GM12878 (cell line): ENCODE measurements around the gene TACC3. TPM values are rescaled to one million over a fixed set of nuclear protein-coding genes. Genes with fewer than 3 reads are reported as not detected.

Source experiments
- ATAC-seq: fragments of 200-7000 bp; cut with Tn5 transposase; 3 replicates; pipeline ENCODE4 v1.9.1; 2020; ENCODE audit warnings: mild to moderate bottlenecking, moderate library complexity
- BruUV-seq: library from RNA; stranded (reverse); fragments of 400-500 nt; replicated peaks from 2 replicates; lab custom pipeline; 2021; lab: Mats Ljungman, UMichigan
- CTCF ChIA-PET: fragments of 300-600 bp; sonication (Branson Sonifier 250); formaldehyde crosslinking; extraction: SDS; loops from one replicate; lab custom pipeline; 2021; ENCODE audit warnings: inconsistent platforms; lab: Yijun Ruan, JAX
- POLR2A ChIA-PET: fragments of 350-600 bp; formaldehyde crosslinking; extraction: SDS; loops from one replicate; lab custom pipeline; 2021; ENCODE audit warnings: inconsistent platforms; lab: Charles Lee
- RAD21 ChIA-PET: fragments of 300-600 bp; sonication (Branson Sonifier 250); formaldehyde crosslinking; loops from one replicate; lab custom pipeline; 2023; ENCODE audit warnings: antibody characterized with exemption; ENCODE audit not compliant: unreplicated experiment; lab: Charles Lee
- SMC1A ChIA-PET: fragments of 300-600 bp; sonication (Branson Sonifier 250); formaldehyde crosslinking; loops from one replicate; lab custom pipeline; 2023; ENCODE audit not compliant: unreplicated experiment, uncharacterized antibody; lab: Charles Lee
- DNase-seq: peaks from one replicate; pipeline ENCODE4 v3.0.0-alpha.2; 2011; ENCODE audit warnings: low read depth, low spot score
- FAIRE-seq: peaks from 3 replicates; lab custom pipeline; 2011; peaks lifted over from hg19 to GRCh38; lab: Jason Lieb, UNC
- H2AFZ ChIP-seq: 2 replicates; pipeline ENCODE4 v1.6.0; 2011; ENCODE audit warnings: low read depth, low read length, control low read depth; ENCODE audit not compliant: control insufficient read depth
- H3K27ac ChIP-seq: 2 replicates; pipeline ENCODE4 v1.5.1; 2011; ENCODE audit warnings: control low read depth; ENCODE audit not compliant: control insufficient read depth, insufficient read depth
- H3K27me3 ChIP-seq, 2 experiments: replicated peaks in 1 of 2; 2 replicates each; pipeline versions ENCODE4 v1.6.0 to v1.6.1; 2011; ENCODE audit warnings: low read length in 1 of 2; ENCODE audit not compliant: control insufficient read depth in 2 of 2, insufficient read depth in 2 of 2
- H3K36me3 ChIP-seq, 2 experiments: 2 replicates each; pipeline ENCODE4 v1.5.1; 2011; ENCODE audit warnings: low read length in 1 of 2; ENCODE audit not compliant: control insufficient read depth in 2 of 2, insufficient read depth in 2 of 2
- H3K4me1 ChIP-seq: 2 replicates; pipeline ENCODE4 v1.6.1; 2011; ENCODE audit warnings: mild to moderate bottlenecking, low read length, moderate library complexity, mixed read lengths; ENCODE audit not compliant: control insufficient read depth, insufficient read depth
- H3K4me2 ChIP-seq: 2 replicates; pipeline ENCODE4 v1.6.0; 2011; ENCODE audit warnings: control low read depth; ENCODE audit not compliant: control insufficient read depth, insufficient read depth
- H3K4me3 ChIP-seq: fragments of 200-600 bp; sonication (generic); 2 replicates; pipeline ENCODE4 v1.5.1; 2016
- H3K79me2 ChIP-seq: 2 replicates; pipeline ENCODE4 v1.6.0; 2011; ENCODE audit warnings: low read length; ENCODE audit not compliant: control insufficient read depth, insufficient read depth
- H3K9ac ChIP-seq: 2 replicates; pipeline ENCODE4 v1.8.0; 2011; ENCODE audit warnings: low read length, control low read depth, mixed read lengths; ENCODE audit not compliant: control insufficient read depth, insufficient read depth
- H3K9me3 ChIP-seq: replicated peaks from 3 replicates; pipeline ENCODE4 v1.5.1; 2011; ENCODE audit warnings: mild to moderate bottlenecking, low read length; ENCODE audit not compliant: control insufficient read depth, insufficient read depth
- H4K20me1 ChIP-seq: 2 replicates; pipeline ENCODE4 v1.6.0; 2011; ENCODE audit not compliant: control insufficient read depth, insufficient read depth
- BCL3 ChIP-seq: IDR thresholded peaks from 2 replicates; pipeline ENCODE4 v1.6.1; 2011; ENCODE audit warnings: borderline replicate concordance, low read depth, mild to moderate bottlenecking, moderate library complexity, low read length; ENCODE audit not compliant: insufficient read depth, poor library complexity, severe bottlenecking
- HCFC1 ChIP-seq: fragments of 150-350 bp; IDR thresholded peaks from 2 replicates; pipeline ENCODE4 v1.6.1; 2014; ENCODE audit warnings: low read length
- MXI1 ChIP-seq: fragments of 150-350 bp; IDR thresholded peaks from 2 replicates; pipeline ENCODE4 v1.6.1; 2011; ENCODE audit warnings: low read depth, mild to moderate bottlenecking, inconsistent platforms, low read length, improper control_type of control experiment
- POLR2A ChIP-seq: IDR thresholded peaks from 2 replicates; pipeline ENCODE4 v1.6.1; 2011; ENCODE audit warnings: low read depth, mild to moderate bottlenecking, low read length
- RCOR1 ChIP-seq: conservative IDR thresholded peaks from 2 replicates; pipeline ENCODE4 v1.6.1; 2012; ENCODE audit warnings: low read depth, low read length, improper control_type of control experiment
- STAT1 ChIP-seq: fragments of 450-650 bp; conservative IDR thresholded peaks from 2 replicates; pipeline ENCODE4 v1.6.1; 2014; ENCODE audit warnings: antibody characterized with exemption, mild to moderate bottlenecking
- STAT3 ChIP-seq: IDR thresholded peaks from 2 replicates; pipeline ENCODE4 v1.6.1; 2011; ENCODE audit warnings: low read depth, low read length, improper control_type of control experiment
- TBL1XR1 ChIP-seq: IDR thresholded peaks from 2 replicates; pipeline ENCODE4 v1.6.1; 2012; ENCODE audit warnings: low read depth, low read length, improper control_type of control experiment
- TCF7 ChIP-seq: IDR thresholded peaks from 2 replicates; pipeline ENCODE4 v1.6.1; 2014; ENCODE audit warnings: antibody characterized with exemption, borderline replicate concordance
- WGBS: methylation state at CpG from one replicate; pipeline ENCODE4 v1.1.6; 2016; ENCODE audit warnings: low lambda C conversion rate; ENCODE audit not compliant: insufficient replicate concordance, insufficient coverage; ENCODE audit errors: missing lambda C conversion rate; 5-methylcytosine and 5-hydroxymethylcytosine counted together
- in situ Hi-C: fragments of 300-500 bp; cut with MboI; formaldehyde crosslinking; loops from 9 replicates; pipeline ENCODE4 v1.14.3; 2018; ENCODE audit warnings: mixed read lengths
- intact Hi-C: fragments of 100-400 bp; cut with micrococcal nuclease; formaldehyde crosslinking; loops from one replicate; pipeline ENCODE4 v1.14.2; 2022; ENCODE audit not compliant: unreplicated experiment
- polyA plus RNA-seq, 11 experiments: library from polyadenylated mRNA; depleted of rRNA in 4 of 11; unstranded in 6 of 11; stranded (reverse) in 5 of 11; fragments of >200 nt; fragmentation: Nextera tagmentation in 4 of 11; fragmentation: Illumina TruSeq in 1 of 11; extraction: Ambion mirVana in 4 of 11; extraction: Trizol in 1 of 11; gene quantifications; 1 replicate in 1 of 11; 2 replicates in 10 of 11; pipeline versions ENCODE4 v1.2.1 to v1.2.3, GENCODE V29; 2011 to 2016; ENCODE audit warnings: inconsistent platforms in 2 of 11, missing spikeins in 2 of 11, low read depth in 1 of 11
- total RNA-seq, 4 experiments: library from RNA; depleted of rRNA in 3 of 4; stranded (reverse); fragments of >200 nt in 3 of 4; fragmentation: Illumina TruSeq in 1 of 4; extraction: Trizol in 1 of 4; gene quantifications; 2 replicates each; pipeline versions ENCODE4 v1.2.1 to v1.2.3, GENCODE V29; 2013 to 2021

Gene TACC3
- total and polyA plus RNA-seq, 10 of the 15 experiments (the other 5 are each of a cell fraction or from before 2014, with no cell fraction given), result 2.8 to 121 (median 73.3) TPM

- TF ChIP-seq MXI1 (no peak), BCL3 (no peak), TCF7 (no peak)
These were observed 23.8 kb downstream of the TACC3 start (continued) for GRCh38 chr4:1745165-1745564.

- no TSS peak for BruUV-seq
- H3K9me3 ChIP-seq, result no peaks in the 10 kb centered on the region
- no peak overlapping the region for H3K4me2 ChIP-seq
- TF ChIP-seq HCFC1 (no peak), STAT3 (no peak), RCOR1 (no peak), TBL1XR1 (no peak), STAT1 (no peak), POLR2A (peak; percentile 42)
- ChIA-PET SMC1A (no interaction called here), CTCF (interaction anchor here (0.6 to 5.1 kb wide), 7 partner anchors 15 to 161 kb away, joined by 3 to 60 read pairs (median 4); no protein-coding TSS in a partner anchor), POLR2A (no interaction called here), RAD21 (no interaction called here)
- no peaks in the 10 kb centered on the region for H4K20me1 ChIP-seq
- in situ Hi-C loops, result no loop called here
- H2AFZ ChIP-seq, result no peak overlapping the region
- no peak overlapping the region for H3K9ac ChIP-seq
- FAIRE-seq (no peak), ATAC-seq (no peak), DNase-seq (no peak)
- 68% methylated on average over 12 of the region's 12 CpGs for WGBS
- peaks cover 14 to 24% of the 10 kb centered on the region in 2 experiments; a peak in 3 of 4 replicates for H3K36me3 ChIP-seq
- no peak overlapping the region for H3K27ac ChIP-seq
- no peaks in the 10 kb centered on the region for H3K4me1 ChIP-seq
- intact Hi-C loops, result loop anchor here (1.0 to 5.0 kb wide), 2 partner anchors 65 to 442 kb away; no protein-coding TSS in a partner anchor
- no peaks in the 10 kb centered on the region for H3K79me2 ChIP-seq
- no peaks in the 10 kb centered on the region for H3K27me3 ChIP-seq
- no peak overlapping the region for H3K4me3 ChIP-seq
These were observed 24.4 kb downstream of the TACC3 start for GRCh38 chr4:1745697-1746096.
